H9 (cell line): ENCODE data around the gene CNNM4. TPM values are rescaled to one million over a fixed set of nuclear protein-coding genes. Genes with fewer than 3 reads are reported as not detected.

ENCODE experiments used
- DNase-seq: peaks from one replicate; pipeline ENCODE4 v3.0.0-alpha.2; 2017
- H2AFZ ChIP-seq: one replicate; pipeline ENCODE4 v1.6.1; 2013; ENCODE audit warnings: mild to moderate bottlenecking, low read length, control low read depth, moderate library complexity
- H2AK5ac ChIP-seq: 2 replicates; pipeline ENCODE4 v1.6.1; 2013; ENCODE audit warnings: low read length, control low read depth, mixed read lengths; ENCODE audit not compliant: insufficient read length
- H2BK120ac ChIP-seq: one replicate; pipeline ENCODE4 v1.6.1; 2013; ENCODE audit warnings: low read depth, mild to moderate bottlenecking, low read length, control low read depth, inconsistent platforms; ENCODE audit not compliant: poor library complexity, severe bottlenecking
- H2BK12ac ChIP-seq: 2 replicates; pipeline ENCODE4 v1.6.1; 2013; ENCODE audit warnings: low read length, control low read depth, mixed read lengths, low read depth; ENCODE audit not compliant: insufficient read length
- H2BK15ac ChIP-seq: 2 replicates; pipeline ENCODE4 v1.6.1; 2013; ENCODE audit warnings: low read depth, low read length, control low read depth
- H2BK20ac ChIP-seq: one replicate; pipeline ENCODE4 v1.6.1; 2013; ENCODE audit warnings: low read depth, mild to moderate bottlenecking, low read length, control low read depth, inconsistent platforms; ENCODE audit not compliant: poor library complexity, severe bottlenecking
- H2BK5ac ChIP-seq: 2 replicates; pipeline ENCODE4 v1.6.1; 2013; ENCODE audit warnings: low read length, control low read depth, mixed read lengths; ENCODE audit not compliant: insufficient read length
- H3K14ac ChIP-seq: 2 replicates; pipeline ENCODE4 v1.6.1; 2013; ENCODE audit warnings: low read length, control low read depth; ENCODE audit not compliant: insufficient read depth
- H3K18ac ChIP-seq: 2 replicates; pipeline ENCODE4 v1.6.1; 2013; ENCODE audit warnings: low read depth, mild to moderate bottlenecking, mixed read lengths, low read length, control low read depth; ENCODE audit not compliant: insufficient read length
- H3K23ac ChIP-seq: 2 replicates; pipeline ENCODE4 v1.6.1; 2013; ENCODE audit warnings: low read length, control low read depth, mixed read lengths, low read depth; ENCODE audit not compliant: insufficient read length
- H3K23me2 ChIP-seq: 2 replicates; pipeline ENCODE4 v1.6.1; 2013; ENCODE audit warnings: low read depth, mild to moderate bottlenecking, mixed read lengths, low read length, control low read depth; ENCODE audit not compliant: insufficient read length, poor library complexity, severe bottlenecking
- H3K27ac ChIP-seq: 2 replicates; pipeline ENCODE4 v1.5.1; 2013; ENCODE audit warnings: low read length, control low read depth, mixed read lengths, low read depth; ENCODE audit not compliant: insufficient read length
- H3K27me3 ChIP-seq: 2 replicates; pipeline ENCODE4 v1.6.1; 2013; ENCODE audit warnings: low read length, control low read depth, inconsistent platforms; ENCODE audit not compliant: insufficient read depth
- H3K4ac ChIP-seq: 2 replicates; pipeline ENCODE4 v1.6.1; 2013; ENCODE audit warnings: low read depth, mild to moderate bottlenecking, control low read depth, inconsistent platforms, low read length, moderate library complexity
- H3K4me1 ChIP-seq: 2 replicates; pipeline ENCODE4 v1.6.1; 2013; ENCODE audit warnings: low read length, control low read depth, inconsistent platforms; ENCODE audit not compliant: insufficient read depth
- H3K4me2 ChIP-seq: 2 replicates; pipeline ENCODE4 v1.6.1; 2013; ENCODE audit warnings: low read length, control low read depth, mixed read lengths; ENCODE audit not compliant: insufficient read length, insufficient read depth
- H3K56ac ChIP-seq: 2 replicates; pipeline ENCODE4 v1.6.1; 2013; ENCODE audit warnings: low read depth, mild to moderate bottlenecking, mixed read lengths, low read length, control low read depth; ENCODE audit not compliant: insufficient read length
- H3K79me1 ChIP-seq: 2 replicates; pipeline ENCODE4 v1.6.1; 2013; ENCODE audit warnings: low read depth, mild to moderate bottlenecking, moderate library complexity, low read length, control low read depth, inconsistent platforms; ENCODE audit not compliant: insufficient read depth, poor library complexity, severe bottlenecking
- H3K79me2 ChIP-seq: 2 replicates; pipeline ENCODE4 v1.6.1; 2013; ENCODE audit warnings: low read length, control low read depth, inconsistent platforms; ENCODE audit not compliant: insufficient read depth
- H3K9ac ChIP-seq: 2 replicates; pipeline ENCODE4 v1.6.1; 2013; ENCODE audit warnings: low read length, control low read depth, mixed read lengths; ENCODE audit not compliant: insufficient read length; ENCODE audit errors: extremely low read depth
- H3K9me3 ChIP-seq: one replicate; pipeline ENCODE4 v1.6.1; 2013; ENCODE audit warnings: low read depth, low read length, inconsistent platforms; ENCODE audit not compliant: control insufficient read depth
- H3T11ph ChIP-seq: one replicate; pipeline ENCODE4 v1.6.1; 2013; ENCODE audit warnings: mild to moderate bottlenecking, low read length, control low read depth, inconsistent platforms
- H4K20me1 ChIP-seq: one replicate; pipeline ENCODE4 v1.6.1; 2013; ENCODE audit not compliant: control insufficient read depth, insufficient read length, insufficient read depth
- H4K5ac ChIP-seq: 2 replicates; pipeline ENCODE4 v1.6.1; 2013; ENCODE audit warnings: low read depth, mild to moderate bottlenecking, mixed read lengths, low read length, control low read depth; ENCODE audit not compliant: insufficient read length
- H4K8ac ChIP-seq: replicated peaks from 2 replicates; pipeline ENCODE4 v1.6.1; 2013; ENCODE audit warnings: low read length, control low read depth, mixed read lengths, low read depth; ENCODE audit not compliant: insufficient read length
- H4K91ac ChIP-seq: 2 replicates; pipeline ENCODE4 v1.6.1; 2013; ENCODE audit warnings: low read depth, mild to moderate bottlenecking, moderate library complexity, mixed read lengths, low read length, control low read depth; ENCODE audit not compliant: insufficient read length
- H3K27ac Mint-ChIP-seq, 3 experiments: 2 replicates in 2 of 3; 3 replicates in 1 of 3; pipeline ENCODE4 v1.8.0; 2020 to 2021; ENCODE audit warnings: mixed read lengths in 3 of 3, mild to moderate bottlenecking in 1 of 3, moderate library complexity in 1 of 3
- H3K27me3 Mint-ChIP-seq: 2 replicates; pipeline ENCODE4 v1.8.0; 2021; ENCODE audit warnings: low read depth, mild to moderate bottlenecking, moderate library complexity, mixed read lengths
- H3K36me3 Mint-ChIP-seq, 3 experiments: 2 replicates in 2 of 3; 3 replicates in 1 of 3; pipeline ENCODE4 v1.8.0; 2020 to 2021; ENCODE audit warnings: low read depth in 3 of 3, mixed read lengths in 3 of 3; ENCODE audit not compliant: insufficient read depth in 1 of 3
- H3K4me1 Mint-ChIP-seq, 2 experiments: 2 replicates each; pipeline ENCODE4 v1.8.0; 2020; ENCODE audit warnings: mixed read lengths in 2 of 2
- H3K4me3 Mint-ChIP-seq, 2 experiments: 2 replicates in 1 of 2; 3 replicates in 1 of 2; pipeline ENCODE4 v1.8.0; 2020 to 2021; ENCODE audit warnings: mild to moderate bottlenecking in 2 of 2, mixed read lengths in 2 of 2, moderate library complexity in 1 of 2
- H3K9me3 Mint-ChIP-seq, 2 experiments: 2 replicates in 1 of 2; 3 replicates in 1 of 2; pipeline ENCODE4 v1.8.0; 2020; ENCODE audit warnings: mild to moderate bottlenecking in 2 of 2, mixed read lengths in 2 of 2, moderate library complexity in 1 of 2
- CTCF ChIP-seq: fragments of 200-600 bp; sonication (generic); conservative IDR thresholded peaks from 3 replicates; pipeline ENCODE4 v1.8.0; 2021; ENCODE audit warnings: antibody characterized with exemption, mild to moderate bottlenecking
- WGBS: extraction: QIAGEN DNeasy Blood & Tissue Kit; methylation state at CpG from one replicate; pipeline ENCODE4 v1.1.7; 2013; ENCODE audit warnings: missing lambda C conversion rate, low lambda C conversion rate, mixed read lengths; ENCODE audit not compliant: insufficient read length; ENCODE audit errors: extremely low coverage; 5-methylcytosine and 5-hydroxymethylcytosine counted together
- total RNA-seq: library from RNA; stranded (reverse); gene quantifications from 2 replicates; pipeline ENCODE4 v1.2.1, GENCODE V29; 2021

Gene CNNM4
- total RNA-seq, 1 experiment from 2014 or later, result 8.5 TPM

- TF ChIP-seq CTCF, result no peak
- H4K20me1 ChIP-seq, result no peaks in the 10 kb centered on the region
- Mint-ChIP-seq H3K9me3 (no peaks in the 10 kb centered on the region), H3K4me3 (no peak within 1 kb of the TSS; a peak in 1 of 5 replicates), H3K27me3 (no peaks in the 10 kb centered on the region; the same call in none of the 2 replicates), H3K27ac (peak within 1 kb of the TSS; percentile 38 to 90 (median 73); a peak in 4 of 7 replicates), H3K36me3 (peaks cover 16 to 18% (median 16%) of the 10 kb centered on the region in 3 experiments; a peak in 6 of 7 replicates), H3K4me1 (peaks cover 0 to 5% of the 10 kb centered on the region in 2 experiments; a peak in 2 of 4 replicates)
- no peak within 1 kb of the TSS for H3K56ac ChIP-seq
- DNase-seq, result peak; percentile 22
- no peak within 1 kb of the TSS for H4K91ac ChIP-seq
- no peak within 1 kb of the TSS for H2BK15ac ChIP-seq
- no peak within 1 kb of the TSS for H2BK12ac ChIP-seq
- no peak within 1 kb of the TSS for H3T11ph ChIP-seq
- no peak within 1 kb of the TSS for H2BK5ac ChIP-seq
- H3K27ac ChIP-seq, result no peak within 1 kb of the TSS
- no peaks in the 10 kb centered on the region for H3K9me3 ChIP-seq
- no peak within 1 kb of the TSS for H2AFZ ChIP-seq
- H3K27me3 ChIP-seq, result no peaks in the 10 kb centered on the region
- WGBS, result no CpG with 5 or more reads among the region's 14 CpGs
- H3K18ac ChIP-seq, result no peak within 1 kb of the TSS
- H3K79me2 ChIP-seq, result no peaks in the 10 kb centered on the region
- H3K23me2 ChIP-seq, result no peaks in the 10 kb centered on the region
- H3K23ac ChIP-seq, result no peak within 1 kb of the TSS
- H2BK20ac ChIP-seq, result no peak within 1 kb of the TSS
- H3K9ac ChIP-seq, result no peak within 1 kb of the TSS
- H2AK5ac ChIP-seq, result no peak within 1 kb of the TSS
- H3K4me1 ChIP-seq, result no peaks in the 10 kb centered on the region
- H3K4me2 ChIP-seq, result no peak within 1 kb of the TSS
- no peak within 1 kb of the TSS for H3K14ac ChIP-seq
- no peak within 1 kb of the TSS for H4K5ac ChIP-seq
- H3K79me1 ChIP-seq, result no peaks in the 10 kb centered on the region
- H4K8ac ChIP-seq, result no peak within 1 kb of the TSS
- no peak within 1 kb of the TSS for H3K4ac ChIP-seq
- H2BK120ac ChIP-seq, result no peak within 1 kb of the TSS
Observed at GRCh38 chr2:96843538-96844268, 83.0 kb downstream of the CNNM4 start, which contains the start of gene ANKRD23. ANKRD23 (minus strand) TSS chr2:96844021; CDS start chr2:96843992, 29 bp downstream.
